ENCODE data around the gene GOLT1A.

Gene GOLT1A

DNA sequence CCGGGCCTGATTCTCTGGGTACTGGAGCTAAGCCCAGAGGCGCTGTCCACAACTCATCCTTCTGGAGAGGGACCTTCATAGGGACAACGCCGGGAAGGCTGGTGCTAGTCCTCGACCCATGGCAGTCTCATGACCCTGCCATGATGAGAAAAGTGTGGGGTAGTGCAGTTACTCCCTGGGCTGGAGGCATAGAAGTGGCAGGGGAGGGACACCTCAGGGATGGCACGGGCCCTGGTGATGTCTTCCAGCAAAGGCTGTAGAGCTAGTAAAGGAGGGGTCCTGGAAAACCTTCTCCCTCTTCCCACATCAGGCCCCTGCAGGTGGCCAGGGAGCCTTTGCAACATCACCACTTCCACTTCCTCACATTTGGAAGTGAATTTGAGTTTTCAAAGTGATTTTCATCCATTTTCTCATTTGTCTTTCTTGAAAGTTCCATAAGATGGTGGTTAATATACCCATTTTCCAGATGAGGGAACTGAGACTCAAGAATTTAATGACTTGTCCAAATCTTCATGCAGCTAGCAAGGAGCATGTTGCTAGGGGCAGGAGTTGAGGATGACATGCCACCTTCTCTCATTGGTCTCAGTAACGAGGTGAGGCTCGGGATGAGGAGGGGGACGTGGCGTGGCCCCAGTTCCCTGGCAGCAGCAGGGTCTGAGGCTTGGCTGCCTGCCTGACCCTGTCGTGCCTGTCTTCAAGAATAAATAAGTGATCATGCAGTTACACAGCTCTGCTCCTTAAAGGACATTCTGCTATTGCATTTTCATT is 3.3 kb upstream of the GOLT1A start:
- no peak for FAIRE-seq

GRCh38 chr1:204216236-204216635 is 2.4 kb upstream of the GOLT1A start:
- no peak for FAIRE-seq

DNA sequence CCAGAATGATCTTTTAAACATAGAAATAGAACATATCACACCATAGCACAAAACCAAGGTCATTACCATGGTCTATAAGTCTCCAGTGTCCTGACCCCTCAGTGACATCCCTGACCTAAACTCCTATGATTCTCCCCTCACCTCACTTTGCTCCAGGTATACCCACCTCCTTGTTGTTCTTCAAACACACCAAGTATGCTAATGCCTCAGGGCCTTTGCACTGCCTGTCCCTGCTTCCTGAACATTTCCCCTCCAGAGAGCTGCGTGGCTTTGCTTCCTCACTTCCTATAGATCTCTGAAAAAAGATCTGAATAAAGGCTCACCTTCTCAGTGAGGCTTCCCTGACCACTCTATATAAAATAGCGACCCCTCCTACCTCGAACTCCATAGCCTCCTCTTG is 1.1 kb downstream of the GOLT1A start:
- no peak for FAIRE-seq

DNA sequence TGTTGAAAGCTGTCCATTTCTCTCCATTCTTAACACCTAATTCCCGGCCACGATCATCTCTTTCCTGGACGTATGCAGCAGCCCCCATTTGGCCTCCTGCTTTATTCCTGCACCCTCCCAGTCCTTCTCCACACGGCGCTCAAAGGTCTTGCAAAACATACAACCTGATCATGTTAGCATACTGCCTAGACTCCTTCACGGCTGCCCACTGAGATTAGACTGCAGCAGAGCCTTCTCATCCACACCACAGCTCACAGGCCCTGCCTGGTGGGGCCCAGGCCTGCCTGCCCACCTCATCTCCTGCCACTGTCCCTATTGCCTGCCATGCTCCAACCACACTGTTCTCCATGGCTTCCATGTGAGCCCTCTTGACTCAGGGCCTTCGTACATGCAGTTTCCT is 2.7 kb downstream of the GOLT1A start:
- no peak for FAIRE-seq

- no peak for FAIRE-seq
Observed at GRCh38 chr1:204207136-204207616, 6.6 kb downstream of the GOLT1A start.

- no peak for FAIRE-seq
Observed at GRCh38 chr1:204206121-204206520, 7.7 kb downstream of the GOLT1A start.

DNA sequence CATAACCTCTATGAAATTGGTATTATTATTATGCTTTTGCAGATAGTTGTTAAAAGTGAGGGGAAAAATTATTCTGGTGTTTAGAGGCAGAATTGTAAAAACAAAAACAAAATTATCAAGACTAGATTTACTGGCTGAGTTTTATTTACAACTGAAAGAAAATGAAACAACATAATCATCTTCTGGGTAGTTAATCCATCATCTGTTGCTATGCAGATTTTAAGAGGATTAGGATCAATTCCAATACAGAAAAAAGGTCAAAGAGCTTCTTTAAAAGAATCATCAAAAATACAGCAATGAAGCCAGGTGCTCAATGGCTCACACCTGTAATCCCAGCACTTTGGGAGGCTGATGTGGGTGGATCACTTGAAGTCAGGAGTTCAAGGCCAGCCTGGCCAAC is 8.3 kb downstream of the GOLT1A start:
- no peak for FAIRE-seq

- no peak for FAIRE-seq
Observed at GRCh38 chr1:204204944-204205343, 8.8 kb downstream of the GOLT1A start.

DNA sequence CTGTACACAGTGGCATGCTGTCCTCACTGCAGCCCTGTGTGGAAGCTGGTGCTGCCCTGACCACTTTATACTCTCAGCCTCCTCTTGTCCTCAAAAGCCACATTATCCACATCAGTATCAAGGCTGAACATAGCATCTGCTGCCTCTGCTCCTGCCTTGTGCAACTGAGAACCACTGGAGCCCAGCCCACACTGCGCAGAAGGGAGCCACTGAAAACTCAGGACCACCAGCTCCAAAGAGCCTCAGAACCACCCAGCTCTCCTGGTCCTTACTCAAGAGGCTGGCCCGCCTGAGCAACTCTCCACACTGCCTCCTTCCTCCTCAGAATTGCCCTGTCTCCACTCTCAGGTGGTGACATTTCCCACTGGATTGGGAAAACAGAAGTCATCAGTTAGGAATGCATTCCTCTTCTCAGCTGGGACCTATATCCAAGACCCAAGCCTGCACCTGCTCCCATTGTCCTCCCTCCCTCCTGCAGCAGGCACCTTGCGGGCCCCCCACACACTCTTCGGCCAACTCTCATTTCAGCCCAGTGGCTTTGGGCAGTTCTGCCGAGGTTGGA is 10.5 kb downstream of the GOLT1A start:
- FAIRE-seq: no peak

GRCh38 chr1:204202481-204202880 is 11.3 kb downstream of the GOLT1A start:
- no peak for FAIRE-seq

- no peak for FAIRE-seq
Observed at GRCh38 chr1:204201348-204202040, 12.3 kb downstream of the GOLT1A start.

DNA sequence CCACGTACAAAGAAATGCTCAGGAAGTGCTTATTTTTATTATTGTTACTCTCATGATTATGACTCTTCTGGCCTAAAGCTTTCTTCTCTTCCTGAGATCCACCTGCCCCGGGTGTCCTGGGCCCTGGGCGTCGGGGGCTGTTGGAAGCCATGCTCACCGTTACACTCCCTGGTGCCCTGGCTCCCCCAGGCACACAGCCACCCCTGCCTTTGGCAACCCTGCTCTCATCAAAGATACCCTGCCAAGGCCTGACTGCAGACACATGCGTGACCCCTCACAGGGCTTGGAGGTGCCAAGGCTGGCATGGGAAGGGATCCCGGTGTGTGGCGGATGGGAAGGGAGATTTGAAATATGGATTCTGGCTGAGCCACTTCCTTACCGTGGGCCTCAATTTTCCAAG is 14.2 kb downstream of the GOLT1A start:
- no peak for FAIRE-seq

GRCh38 chr1:204198348-204199340 is 15.1 kb downstream of the GOLT1A start:
- no peak for FAIRE-seq

GRCh38 chr1:204197068-204197467 is 16.7 kb downstream of the GOLT1A start:
- no peak for FAIRE-seq

- FAIRE-seq: no peak
Observed at GRCh38 chr1:204196068-204196795, 17.6 kb downstream of the GOLT1A start, which contains the start of gene KISS1. KISS1 (minus strand) TSS chr1:204196491; CDS start chr1:204192876, 3,615 bp downstream.

- FAIRE-seq: no peak
Observed at GRCh38 chr1:204194771-204195170, 19.0 kb downstream of the GOLT1A start.

- FAIRE-seq: no peak
Observed at GRCh38 chr1:204194080-204194479, 19.7 kb downstream of the GOLT1A start.

DNA sequence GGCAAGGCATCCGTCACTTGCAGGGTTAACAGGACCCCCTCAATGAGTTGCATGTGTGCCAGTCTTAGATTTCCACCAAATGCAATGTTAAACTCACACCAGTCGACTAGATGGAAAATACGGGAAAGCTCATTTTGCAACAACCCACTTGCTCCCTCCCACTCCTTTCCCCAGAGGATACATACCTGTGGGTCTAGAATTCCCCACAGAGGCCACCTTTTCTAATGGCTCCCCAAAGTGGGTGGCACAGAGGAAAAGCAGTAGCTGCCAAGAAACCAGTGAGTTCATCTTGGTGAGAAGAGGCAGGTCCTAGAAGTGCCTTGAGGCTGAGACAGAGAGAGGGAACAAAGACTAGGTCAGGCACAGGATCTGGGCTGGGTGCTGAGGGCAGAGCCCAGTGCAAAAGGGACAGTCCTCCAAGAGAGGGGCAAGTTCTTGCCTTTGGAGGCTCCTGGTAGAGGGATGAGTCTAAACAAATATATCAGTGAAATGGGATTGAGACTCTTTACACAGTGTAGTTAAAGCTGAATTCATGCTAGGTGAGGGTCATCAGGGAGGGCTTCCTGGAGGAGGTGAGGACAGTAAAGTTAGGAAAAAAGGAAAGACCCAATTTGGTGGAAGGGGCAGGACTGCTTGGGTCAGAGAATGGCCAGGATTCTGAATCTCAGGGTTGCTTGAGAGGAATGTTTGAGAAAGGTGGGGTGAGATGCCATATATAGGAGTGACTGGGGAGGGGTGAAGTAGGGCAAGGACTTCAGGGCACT is 21.0 kb downstream of the GOLT1A start:
- no peak for FAIRE-seq

GRCh38 chr1:204192046-204192445 is 21.7 kb downstream of the GOLT1A start:
- FAIRE-seq: no peak

- FAIRE-seq: no peak
Observed at GRCh38 chr1:204191456-204191855, 22.3 kb downstream of the GOLT1A start.

Data from islet of Langerhans (tissue), 1 donor.